MCF 10A (cell line): ENCODE measurements around the gene MED13L. TPM values are rescaled to one million over a fixed set of nuclear protein-coding genes. Genes with fewer than 3 reads are reported as not detected.

Experiments used
- BruUV-seq: library from RNA; stranded (reverse); fragments of 400-500 nt; replicated peaks from 2 replicates; lab custom pipeline; 2021; lab: Mats Ljungman, UMichigan
- CTCF ChIA-PET: fragments of 300-600 bp; sonication (Branson Sonifier 250); formaldehyde crosslinking; extraction: SDS; loops from one replicate; lab custom pipeline; 2021; ENCODE audit warnings: antibody characterized with exemption, inconsistent platforms; lab: Yijun Ruan, JAX
- POLR2A ChIA-PET: fragments of 300-600, 350-650 bp; sonication (Branson Sonifier 250); formaldehyde crosslinking; extraction: SDS; loops from one replicate; lab custom pipeline; 2020; ENCODE audit warnings: antibody characterized with exemption, inconsistent platforms; lab: Yijun Ruan, JAX
- DNase-seq: peaks from one replicate; pipeline ENCODE4 v3.0.0-alpha.2; 2018; ENCODE audit not compliant: unreplicated experiment
- H3K27ac Mint-ChIP-seq: one replicate; pipeline ENCODE4 v1.8.0; 2022; ENCODE audit warnings: mild to moderate bottlenecking, low read depth, mixed read lengths; ENCODE audit not compliant: unreplicated experiment
- H3K27me3 Mint-ChIP-seq: one replicate; pipeline ENCODE4 v1.8.0; 2022; ENCODE audit warnings: mixed read lengths; ENCODE audit not compliant: insufficient read depth, unreplicated experiment
- H3K36me3 Mint-ChIP-seq: one replicate; pipeline ENCODE4 v1.8.0; 2022; ENCODE audit warnings: mild to moderate bottlenecking, moderate library complexity, mixed read lengths; ENCODE audit not compliant: insufficient read depth, unreplicated experiment
- H3K4me1 Mint-ChIP-seq: one replicate; pipeline ENCODE4 v1.8.0; 2022; ENCODE audit warnings: mixed read lengths; ENCODE audit not compliant: insufficient read depth, unreplicated experiment
- H3K4me3 Mint-ChIP-seq: one replicate; pipeline ENCODE4 v1.8.0; 2022; ENCODE audit warnings: mild to moderate bottlenecking, moderate library complexity, mixed read lengths; ENCODE audit not compliant: unreplicated experiment
- H3K9me3 Mint-ChIP-seq: one replicate; pipeline ENCODE4 v1.8.0; 2022; ENCODE audit warnings: mixed read lengths; ENCODE audit not compliant: unreplicated experiment
- CTCF ChIP-seq: fragments of 200-600 bp; IDR thresholded peaks from one replicate; pipeline ENCODE4 v1.8.0; 2022; ENCODE audit warnings: antibody characterized with exemption, mild to moderate bottlenecking; ENCODE audit not compliant: unreplicated experiment
- intact Hi-C: fragments of 100-400 bp; cut with micrococcal nuclease; formaldehyde crosslinking; loops from 2 replicates; pipeline ENCODE4 v1.14.1; 2022
- total RNA-seq: library from RNA; stranded (reverse); gene quantifications from 2 replicates; pipeline ENCODE4 v1.2.3, GENCODE V29; 2022

MED13L gene
- total RNA-seq, 1 experiment from 2014 or later, result 91.6 TPM

GRCh38 chr12:115975411-115975810 is 302.1 kb downstream of the MED13L start:
- no peak for DNase-seq
- BruUV-seq, result no TSS peak
- CTCF ChIA-PET, result interaction anchor here (0.6 to 1.9 kb wide), 5 partner anchors 40 to 976 kb away, joined by 3 to 4 read pairs (median 3); no protein-coding TSS in a partner anchor
- Mint-ChIP-seq H3K9me3 (no peaks in the 10 kb centered on the region), H3K36me3 (peaks cover 69% of the 10 kb centered on the region), H3K4me3 (no peak overlapping the region), H3K27me3 (no peaks in the 10 kb centered on the region), H3K27ac (peak overlapping the region; percentile 5), H3K4me1 (no peaks in the 10 kb centered on the region)
- POLR2A ChIA-PET, result interaction anchor here (0.5 to 1.2 kb wide), 2 partner anchors 14 to 406 kb away, joined by 3 read pairs; no protein-coding TSS in a partner anchor
- intact Hi-C loops, result no loop called here
- TF ChIP-seq CTCF, result no peak

- ChIA-PET POLR2A (no interaction called here), CTCF (interaction anchor here (0.7 to 1.9 kb wide), 2 partner anchors 735 to 1174 kb away, joined by 3 to 4 read pairs; no protein-coding TSS in a partner anchor)
- no peak for DNase-seq
- Mint-ChIP-seq H3K4me3 (no peak overlapping the region), H3K9me3 (no peaks in the 10 kb centered on the region), H3K4me1 (no peaks in the 10 kb centered on the region), H3K27ac (no peak overlapping the region), H3K27me3 (no peaks in the 10 kb centered on the region), H3K36me3 (peaks cover 71% of the 10 kb centered on the region)
- intact Hi-C loops, result no loop called here
- no peak for TF ChIP-seq CTCF
- no TSS peak for BruUV-seq
Measured at GRCh38 chr12:115973968-115974724, 303.3 kb downstream of the MED13L start.

- Mint-ChIP-seq H3K4me1 (no peaks in the 10 kb centered on the region), H3K4me3 (no peak overlapping the region), H3K27ac (no peak overlapping the region), H3K27me3 (no peaks in the 10 kb centered on the region), H3K36me3 (peaks cover 82% of the 10 kb centered on the region), H3K9me3 (no peaks in the 10 kb centered on the region)
- no peak for TF ChIP-seq CTCF
- ChIA-PET POLR2A (no interaction called here), CTCF (interaction anchor here (0.5 to 0.7 kb wide), 3 partner anchors 11 to 1506 kb away, joined by 3 read pairs; no protein-coding TSS in a partner anchor)
- no peak for DNase-seq
- intact Hi-C loops, result no loop called here
- no TSS peak for BruUV-seq
Measured at GRCh38 chr12:115973066-115973465, 304.4 kb downstream of the MED13L start.

GRCh38 chr12:115972241-115972640 is 305.3 kb downstream of the MED13L start:
- no peak for DNase-seq
- Mint-ChIP-seq H3K36me3 (peaks cover 80% of the 10 kb centered on the region), H3K27ac (no peak overlapping the region), H3K4me3 (no peak overlapping the region), H3K27me3 (no peaks in the 10 kb centered on the region), H3K4me1 (no peaks in the 10 kb centered on the region), H3K9me3 (no peaks in the 10 kb centered on the region)
- ChIA-PET CTCF (interaction anchor here (1.4 kb wide), 1 partner anchor 25 kb away, joined by 4 read pairs; no protein-coding TSS in a partner anchor), POLR2A (no interaction called here)
- intact Hi-C loops, result no loop called here
- TF ChIP-seq CTCF, result no peak
- no TSS peak for BruUV-seq
